Upper lobe of left lung (tissue), 4 donors: Measurements from ENCODE around the gene MYO1H.

Experiments used
- POLR2A ChIP-seq, 4 donors: fragments of 450-650 bp; IDR thresholded peaks; one replicate each; pipeline ENCODE4 v1.5.1; 2016 to 2017; ENCODE audit warnings: antibody characterized with exemption in 4 of 4, mild to moderate bottlenecking in 2 of 4
- POLR2AphosphoS5 ChIP-seq, 2 donors: sonication (generic); formaldehyde crosslinking; IDR thresholded peaks; one replicate each; pipeline ENCODE4 v1.5.1; 2017; ENCODE audit warnings: antibody characterized with exemption in 2 of 2

DNA sequence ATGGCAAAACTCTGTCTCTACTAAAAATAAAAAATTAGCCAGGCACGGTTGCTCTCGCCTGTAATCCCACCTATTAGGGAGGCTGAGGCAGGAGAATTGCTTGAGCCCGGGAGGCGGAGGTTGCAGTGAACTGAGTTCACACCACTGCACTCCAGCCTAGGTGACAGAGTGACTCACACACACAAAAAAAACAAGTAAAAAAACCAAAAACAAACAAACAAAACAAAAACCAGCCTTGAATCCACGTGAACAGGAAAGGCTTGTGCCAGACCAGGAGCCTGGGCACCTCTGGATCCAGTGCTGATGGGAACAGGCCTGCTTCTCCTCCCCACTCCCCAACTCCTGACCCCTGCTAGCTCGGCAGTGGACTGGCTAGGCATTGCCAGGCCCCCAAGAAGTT lies 42.2 kb upstream of the MYO1H start:
- no peak for TF ChIP-seq POLR2AphosphoS5 (IDR thresholded peaks at IDR 0.05)
- no peak for TF ChIP-seq POLR2A (IDR thresholded peaks at IDR 0.05)
